K562 (cell line): ENCODE data around the gene ABHD16A. TPM values are rescaled to one million over a fixed set of nuclear protein-coding genes. Genes with fewer than 3 reads are reported as not detected.

ENCODE experiments used
- ARID2 ChIP-seq: fragments of 450-650 bp; IDR thresholded peaks from 2 replicates; pipeline ENCODE4 v1.6.1; 2017; ENCODE audit warnings: antibody characterized with exemption, mild to moderate bottlenecking
- C11orf30 ChIP-seq: fragments of 450-650 bp; IDR thresholded peaks from 2 replicates; pipeline ENCODE4 v1.6.1; 2016; ENCODE audit warnings: low read depth, mild to moderate bottlenecking
- CBFA2T3 ChIP-seq: fragments of 450-650 bp; IDR thresholded peaks from 2 replicates; pipeline ENCODE4 v1.6.1; 2017
- CLOCK ChIP-seq: fragments of 250-450 bp; sonication (Bioruptor Pico); IDR thresholded peaks from 2 replicates; pipeline ENCODE4 v1.4.0; 2020; ENCODE audit warnings: mild to moderate bottlenecking, moderate library complexity, borderline replicate concordance
- DDX20 ChIP-seq: fragments of 450-650 bp; IDR thresholded peaks from 2 replicates; pipeline ENCODE4 v1.6.1; 2016; ENCODE audit warnings: missing genetic modification characterization, low read depth, mild to moderate bottlenecking, missing compliant biosample characterization, moderate library complexity
- ILK ChIP-seq: fragments of 450-650 bp; IDR thresholded peaks from 2 replicates; pipeline ENCODE4 v1.6.1; 2016; ENCODE audit warnings: missing genetic modification characterization, low read depth, mild to moderate bottlenecking, missing compliant biosample characterization, moderate library complexity, borderline replicate concordance
- KLF16 ChIP-seq: IDR thresholded peaks from 2 replicates; pipeline ENCODE4 v1.6.1; 2016; ENCODE audit warnings: antibody characterized with exemption
- NFE2L1 ChIP-seq: fragments of 450-650 bp; IDR thresholded peaks from 2 replicates; pipeline ENCODE4 v1.6.1; 2016; ENCODE audit warnings: missing genetic modification characterization, low read depth, mild to moderate bottlenecking, missing compliant biosample characterization, moderate library complexity, borderline replicate concordance
- NFXL1 ChIP-seq: fragments of 450-650 bp; formaldehyde crosslinking; IDR thresholded peaks from 2 replicates; pipeline ENCODE4 v1.4.0; 2021; ENCODE audit warnings: mild to moderate bottlenecking
- RBBP5 ChIP-seq: fragments of 200-600 bp; sonication (generic); IDR thresholded peaks from 2 replicates; pipeline ENCODE4 v1.6.1; 2012; ENCODE audit warnings: borderline replicate concordance, mild to moderate bottlenecking, low read length, control low read depth, inconsistent platforms; ENCODE audit not compliant: insufficient read depth, poor library complexity, severe bottlenecking
- RNF2 ChIP-seq: sonication (generic); IDR thresholded peaks from 2 replicates; pipeline ENCODE4 v1.6.1; 2016
- SIN3B ChIP-seq: fragments of 450-650 bp; IDR thresholded peaks from 2 replicates; pipeline ENCODE4 v1.6.1; 2017; ENCODE audit warnings: low read depth, mild to moderate bottlenecking, moderate library complexity
- TCF3 ChIP-seq: sonication (generic); formaldehyde crosslinking; IDR thresholded peaks from 2 replicates; pipeline ENCODE4 v1.4.0; 2020; ENCODE audit warnings: mild to moderate bottlenecking, missing genetic modification reagents
- ZBTB26 ChIP-seq: fragments of 450-650 bp; formaldehyde crosslinking; IDR thresholded peaks from 2 replicates; pipeline ENCODE4 v1.4.0; 2022; ENCODE audit warnings: missing genetic modification characterization
- ZNF57 ChIP-seq: fragments of 450-650 bp; formaldehyde crosslinking; IDR thresholded peaks from 2 replicates; pipeline ENCODE4 v1.4.0; 2020; ENCODE audit warnings: mild to moderate bottlenecking, moderate library complexity
- ZNF609 ChIP-seq: sonication (generic); formaldehyde crosslinking; IDR thresholded peaks from 2 replicates; pipeline ENCODE4 v1.8.1; 2023; ENCODE audit warnings: missing genetic modification reagents, mild to moderate bottlenecking, borderline replicate concordance
- ZNF699 ChIP-seq: fragments of 250-450 bp; sonication (Bioruptor Pico); IDR thresholded peaks from 2 replicates; pipeline ENCODE4 v1.8.0; 2021; ENCODE audit warnings: mild to moderate bottlenecking, moderate library complexity; ENCODE audit not compliant: insufficient replicate concordance
- polyA plus RNA-seq, 8 experiments: library from polyadenylated mRNA; depleted of rRNA in 4 of 8; stranded (reverse) in 5 of 8; unstranded in 3 of 8; fragments of >200 nt; fragmentation: Nextera tagmentation in 2 of 8; fragmentation: Illumina TruSeq in 1 of 8; extraction: Ambion mirVana in 2 of 8; extraction: Trizol in 1 of 8; gene quantifications; 2 replicates each; pipeline versions ENCODE4 v1.2.1 to v1.2.3, GENCODE V29; 2011 to 2014; ENCODE audit warnings: inconsistent platforms in 1 of 8, missing spikeins in 1 of 8
- total RNA-seq, 7 experiments: library from RNA; depleted of rRNA in 6 of 7; stranded (reverse); fragments of >200 nt in 6 of 7; fragmentation: Illumina TruSeq in 2 of 7; extraction: Trizol in 2 of 7; gene quantifications; 2 replicates each; pipeline versions ENCODE4 v1.2.1 to v1.2.3, GENCODE V29; 2011 to 2021; ENCODE audit warnings: low replicate concordance in 1 of 7

The ABHD16A gene
- total and polyA plus RNA-seq, 9 of the 15 experiments (the other 6 are each of a cell fraction or from before 2014, with no cell fraction given), result 25.8 to 120 (median 81.6) TPM

- TF ChIP-seq ZNF57 (CRISPR knock-in tag) (0 out of 2 replicates have a peak, but pooled peaks have one; percentile 31), ZNF699 (CRISPR knock-in tag) (no peak), CLOCK (no peak), SIN3B (peak; percentile 66; the same call in 1 of the 2 replicates), DDX20 (tag) (no peak), ILK (tag) (no peak), C11orf30 (peak; percentile 22; the same call in 1 of the 2 replicates), NFE2L1 (tag) (no peak), CBFA2T3 (no peak; the same call in 1 of the 2 replicates), ARID2 (peak; percentile 67), NFXL1 (CRISPR knock-in tag) (no peak), RBBP5 (peak; percentile 65), KLF16 (peak; percentile 90), RNF2 (peak; percentile 77), TCF3 (CRISPR knock-in tag) (peak; percentile 48; the same call in 1 of the 2 replicates), ZNF609 (peak; percentile 82), ZBTB26 (CRISPR knock-in tag) (0 out of 2 replicates have a peak, but pooled peaks have one; percentile 16)
These were observed at the start of gene ABHD16A (continued) for GRCh38 chr6:31702819-31703716.
